GM18909 (cell line): ENCODE data around the gene MEGF11.

Source experiments
- ATAC-seq: cut with Tn5 transposase; IDR thresholded peaks from one replicate; pipeline ENCODE4 v1.9.1; 2021; ENCODE audit warnings: mild to moderate bottlenecking; ENCODE audit not compliant: unreplicated experiment, poor library complexity

MEGF11 gene

GRCh38 chr15:66044837-66045236 is 208.7 kb downstream of the MEGF11 start:
- no peak for ATAC-seq

- no peak for ATAC-seq
Measured at GRCh38 chr15:66043264-66043663, 210.3 kb downstream of the MEGF11 start.

- ATAC-seq, result no peak
Measured at GRCh38 chr15:66042624-66043023, 210.9 kb downstream of the MEGF11 start.

- no peak for ATAC-seq
Measured at GRCh38 chr15:66041276-66041675, 212.3 kb downstream of the MEGF11 start.

GRCh38 chr15:66040211-66040892 is 213.2 kb downstream of the MEGF11 start:
- ATAC-seq, result no peak

GRCh38 chr15:66039117-66039871 is 214.3 kb downstream of the MEGF11 start:
- ATAC-seq, result no peak

GRCh38 chr15:66038387-66039116 is 215.0 kb downstream of the MEGF11 start:
- no peak for ATAC-seq

- ATAC-seq, result no peak
Measured at GRCh38 chr15:66036859-66037258, 216.7 kb downstream of the MEGF11 start.

GRCh38 chr15:66035901-66036300 is 217.6 kb downstream of the MEGF11 start:
- ATAC-seq, result no peak

- no peak for ATAC-seq
Measured at GRCh38 chr15:66033143-66033542, 220.4 kb downstream of the MEGF11 start.

GRCh38 chr15:66032006-66032405 is 221.5 kb downstream of the MEGF11 start:
- no peak for ATAC-seq

GRCh38 chr15:66030650-66031049 is 222.9 kb downstream of the MEGF11 start:
- ATAC-seq, result no peak

- no peak for ATAC-seq
Measured at GRCh38 chr15:66029650-66030049, 223.9 kb downstream of the MEGF11 start.

GRCh38 chr15:66027268-66027805 is 226.2 kb downstream of the MEGF11 start:
- no peak for ATAC-seq

GRCh38 chr15:66025972-66026371 is 227.6 kb downstream of the MEGF11 start:
- no peak for ATAC-seq

GRCh38 chr15:66025015-66025452 is 228.5 kb downstream of the MEGF11 start:
- no peak for ATAC-seq

- no peak for ATAC-seq
Measured at GRCh38 chr15:66024116-66024515, 229.4 kb downstream of the MEGF11 start.

GRCh38 chr15:66023311-66023972 is 230.1 kb downstream of the MEGF11 start:
- no peak for ATAC-seq

GRCh38 chr15:66022163-66022525 is 231.4 kb downstream of the MEGF11 start:
- no peak for ATAC-seq

- ATAC-seq, result no peak
Measured at GRCh38 chr15:66021496-66022162, 231.9 kb downstream of the MEGF11 start.
